ENCODE measurements around the gene ZER1.

DNA sequence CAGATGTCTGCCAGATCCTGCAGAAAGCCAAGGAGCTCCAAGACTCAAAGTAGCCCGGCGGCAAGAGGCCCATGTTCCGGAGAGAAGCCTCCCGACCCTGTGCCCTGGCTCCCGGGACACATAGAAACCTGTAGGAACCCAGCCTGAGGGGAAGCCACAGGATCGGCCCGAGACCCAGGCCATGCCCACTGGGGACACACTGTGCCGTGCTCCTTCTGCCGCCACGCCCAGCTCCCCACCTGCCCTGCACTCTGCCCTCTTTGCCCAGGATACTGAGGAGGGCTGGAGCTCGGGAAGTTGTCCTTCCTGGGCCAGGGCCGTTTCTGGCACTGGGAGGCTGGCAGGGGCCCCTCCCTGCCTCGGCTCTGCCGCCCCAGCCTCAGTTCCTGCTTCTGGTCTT lies 36.1 kb upstream of the ZER1 start:
- no peak for TF ChIP-seq CTCF (IDR thresholded peaks at IDR 0.05; ENCODE audit: poor library complexity, severe bottlenecking)
- no peak for TF ChIP-seq POLR2AphosphoS5 (IDR thresholded peaks at IDR 0.05)
- no peak for TF ChIP-seq EZH2 (IDR thresholded peaks at IDR 0.05; ENCODE audit: borderline replicate concordance, insufficient read depth, low read length, poor library complexity, severe bottlenecking)

All from neural cell (in vitro differentiated cells).